ENCODE data around the gene ZNF585A. TPM values are rescaled to one million over a fixed set of nuclear protein-coding genes. Genes with fewer than 3 reads are reported as not detected.

The ZNF585A gene
- total RNA-seq, 3 donors from 2014 or later, result 6.1 to 15.1 (median 15.1) TPM

DNA sequence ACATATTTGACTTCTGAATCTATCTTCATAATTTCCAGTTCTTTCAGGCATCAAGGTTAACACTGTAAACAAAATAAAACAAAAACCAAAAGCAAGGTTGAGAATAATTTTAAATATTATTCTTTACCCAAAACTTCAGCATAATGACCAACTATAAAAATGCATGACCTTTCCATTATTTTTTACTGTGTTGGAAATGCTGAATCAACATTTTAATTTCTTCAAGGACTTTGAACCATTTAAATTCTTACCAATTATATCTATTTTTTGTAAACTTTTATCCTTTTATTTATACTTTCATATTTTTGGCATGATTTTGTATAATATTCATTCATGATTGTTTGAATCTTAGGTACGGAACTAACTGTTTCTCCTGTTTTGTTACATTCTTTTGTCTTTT, 6.9 kb downstream of the ZNF585A start:
- intact Hi-C loops (cut with DNase I; ENCODE audit: low total_unique reads), result no loop called here

DNA sequence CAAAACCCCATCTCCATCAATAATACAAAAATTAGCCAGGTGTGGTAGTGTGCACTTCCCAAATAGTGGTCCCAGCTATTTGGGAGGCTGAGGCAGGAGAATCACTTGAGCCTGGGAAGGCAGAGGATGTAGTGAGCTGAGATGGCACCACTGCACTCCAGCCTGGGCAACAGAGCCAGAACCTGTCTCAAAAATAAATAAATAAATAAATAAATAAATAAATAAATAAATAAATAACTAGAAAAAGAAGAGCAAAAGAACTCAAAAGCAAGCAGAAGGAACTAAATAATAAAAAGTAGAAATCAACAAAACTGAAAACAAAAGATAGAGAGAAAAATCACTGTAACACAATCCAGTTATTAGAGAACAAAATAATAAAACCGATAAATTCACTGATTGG, 12.3 kb downstream of the ZNF585A start:
- peaks cover 79 to 97% of the 10 kb centered on the region in 2 donors for H3K9me3 ChIP-seq
- peaks cover 8% of the 10 kb centered on the region for H3K36me3 ChIP-seq
- H3K27ac ChIP-seq, result no peak overlapping the region
- TF ChIP-seq POLR2AphosphoS5 (IDR thresholded peaks at IDR 0.05), result no peak
- TF ChIP-seq, protein P1, sequence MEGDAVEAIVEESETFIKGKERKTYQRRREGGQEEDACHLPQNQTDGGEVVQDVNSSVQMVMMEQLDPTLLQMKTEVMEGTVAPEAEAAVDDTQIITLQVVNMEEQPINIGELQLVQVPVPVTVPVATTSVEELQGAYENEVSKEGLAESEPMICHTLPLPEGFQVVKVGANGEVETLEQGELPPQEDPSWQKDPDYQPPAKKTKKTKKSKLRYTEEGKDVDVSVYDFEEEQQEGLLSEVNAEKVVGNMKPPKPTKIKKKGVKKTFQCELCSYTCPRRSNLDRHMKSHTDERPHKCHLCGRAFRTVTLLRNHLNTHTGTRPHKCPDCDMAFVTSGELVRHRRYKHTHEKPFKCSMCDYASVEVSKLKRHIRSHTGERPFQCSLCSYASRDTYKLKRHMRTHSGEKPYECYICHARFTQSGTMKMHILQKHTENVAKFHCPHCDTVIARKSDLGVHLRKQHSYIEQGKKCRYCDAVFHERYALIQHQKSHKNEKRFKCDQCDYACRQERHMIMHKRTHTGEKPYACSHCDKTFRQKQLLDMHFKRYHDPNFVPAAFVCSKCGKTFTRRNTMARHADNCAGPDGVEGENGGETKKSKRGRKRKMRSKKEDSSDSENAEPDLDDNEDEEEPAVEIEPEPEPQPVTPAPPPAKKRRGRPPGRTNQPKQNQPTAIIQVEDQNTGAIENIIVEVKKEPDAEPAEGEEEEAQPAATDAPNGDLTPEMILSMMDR (IDR thresholded peaks at IDR 0.05), result no peak
- no peak for TF ChIP-seq POLR2A (IDR thresholded peaks at IDR 0.05)
- H3K27me3 ChIP-seq, result no peaks in the 10 kb centered on the region
- intact Hi-C loops (cut with DNase I; ENCODE audit: low total_unique reads), result no loop called here
- DNase-seq (ENCODE audit: low spot score in 2 of 2), result no peak
- H3K4me3 ChIP-seq, result no peak overlapping the region
- H3K4me1 ChIP-seq, result no peaks in the 10 kb centered on the region

More for the DNA sequence above, 6.9 kb downstream of the ZNF585A start:
- Histone ChIP-seq H3K4me3 (no peak overlapping the region), H3K36me3 (peaks cover 7% of the 10 kb centered on the region), H3K27me3 (no peaks in the 10 kb centered on the region), H3K9me3 (peaks cover 71 to 93% of the 10 kb centered on the region in 2 donors), H3K27ac (no peak overlapping the region), H3K4me1 (no peaks in the 10 kb centered on the region)
- no peak for TF ChIP-seq POLR2A (IDR thresholded peaks at IDR 0.05)
- TF ChIP-seq, protein P1 (IDR thresholded peaks at IDR 0.05), result no peak
- no peak for TF ChIP-seq POLR2AphosphoS5 (IDR thresholded peaks at IDR 0.05)
- no peak for DNase-seq (ENCODE audit: low spot score in 2 of 2)

DNA sequence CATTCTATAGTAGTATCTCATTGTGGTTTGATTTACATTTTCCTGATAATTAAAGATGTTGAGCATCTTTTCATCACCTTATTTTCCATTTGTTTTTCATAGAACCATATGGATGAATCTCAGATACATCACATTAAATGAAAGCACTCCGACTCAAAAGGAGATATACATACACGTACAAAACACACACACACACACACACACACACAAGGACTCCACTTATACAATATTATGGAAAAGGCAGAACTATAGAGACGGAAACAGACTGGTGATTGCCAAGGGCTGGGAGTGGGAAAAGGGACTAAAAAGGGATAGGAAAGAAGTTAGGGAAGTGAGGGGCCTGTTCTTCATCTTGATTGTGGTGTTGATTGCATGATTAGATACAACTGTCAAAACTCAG, 24.3 kb downstream of the ZNF585A start:
- TF ChIP-seq, protein P1 (IDR thresholded peaks at IDR 0.05), result no peak
- TF ChIP-seq POLR2A (IDR thresholded peaks at IDR 0.05) (no peak), POLR2AphosphoS5 (IDR thresholded peaks at IDR 0.05) (no peak)
- Histone ChIP-seq H3K36me3 (no peaks in the 10 kb centered on the region), H3K27ac (no peak overlapping the region), H3K27me3 (no peaks in the 10 kb centered on the region), H3K4me1 (no peaks in the 10 kb centered on the region), H3K9me3 (peaks cover 85 to 96% of the 10 kb centered on the region in 2 donors), H3K4me3 (no peak overlapping the region)
- no peak for DNase-seq (ENCODE audit: low spot score in 2 of 2)
- intact Hi-C loops (cut with DNase I; ENCODE audit: low total_unique reads), result no loop called here

DNA sequence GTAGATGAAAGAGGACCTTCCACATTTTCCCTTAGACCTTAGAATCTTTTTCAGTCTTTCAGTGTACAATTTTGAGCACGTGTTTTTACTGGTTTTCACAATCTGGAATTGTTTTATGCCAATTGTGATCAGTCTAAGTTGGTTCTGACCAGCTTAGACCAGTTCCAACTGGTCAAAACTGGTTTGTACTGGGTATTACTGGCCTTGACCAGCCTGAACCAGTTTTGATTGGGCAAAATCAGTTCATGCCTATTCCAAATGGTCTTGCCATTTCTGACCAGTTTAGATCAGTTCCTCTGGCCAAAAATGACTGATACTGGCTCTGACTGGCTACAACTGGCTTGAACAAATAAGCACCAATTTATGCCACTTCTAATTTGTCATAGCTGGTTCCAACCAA, 36.4 kb downstream of the ZNF585A start:
- Histone ChIP-seq H3K27me3 (no peaks in the 10 kb centered on the region), H3K9me3 (peaks cover 85 to 100% of the 10 kb centered on the region in 2 donors), H3K4me3 (no peak overlapping the region), H3K36me3 (no peaks in the 10 kb centered on the region), H3K27ac (no peak overlapping the region), H3K4me1 (no peaks in the 10 kb centered on the region)
- intact Hi-C loops (cut with DNase I; ENCODE audit: low total_unique reads), result no loop called here
- TF ChIP-seq, protein P1 (IDR thresholded peaks at IDR 0.05), result no peak
- TF ChIP-seq POLR2AphosphoS5 (IDR thresholded peaks at IDR 0.05) (no peak), POLR2A (IDR thresholded peaks at IDR 0.05) (no peak)
- no peak for DNase-seq (ENCODE audit: low spot score in 2 of 2)

DNA sequence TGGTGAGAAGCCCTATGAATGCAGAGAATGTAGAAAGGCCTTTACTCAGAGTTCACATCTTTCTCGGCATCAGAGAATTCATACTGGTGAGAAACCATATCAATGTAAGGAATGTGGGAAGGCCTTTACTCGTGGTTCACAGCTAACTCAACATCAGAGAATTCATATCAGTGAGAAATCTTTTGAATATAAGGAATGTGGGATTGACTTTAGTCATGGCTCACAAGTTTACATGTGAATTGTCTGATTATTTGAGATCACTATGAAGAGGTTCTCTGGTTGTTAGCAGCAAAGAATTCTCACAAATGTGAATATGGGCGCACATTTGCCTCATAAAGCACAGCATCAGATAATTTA, 43.7 kb downstream of the ZNF585A start:
- TF ChIP-seq POLR2A (IDR thresholded peaks at IDR 0.05) (no peak), POLR2AphosphoS5 (IDR thresholded peaks at IDR 0.05) (no peak)
- TF ChIP-seq, protein P1 (IDR thresholded peaks at IDR 0.05), result no peak
- H3K36me3 ChIP-seq, result peaks cover 18% of the 10 kb centered on the region
- H3K9me3 ChIP-seq, result peaks cover 99 to 100% of the 10 kb centered on the region in 2 donors

More for the DNA sequence above, 43.7 kb downstream of the ZNF585A start:
- no peak for DNase-seq (ENCODE audit: low spot score in 2 of 2)
- no peaks in the 10 kb centered on the region for H3K27me3 ChIP-seq
- H3K27ac ChIP-seq, result no peak overlapping the region
- H3K4me1 ChIP-seq, result no peaks in the 10 kb centered on the region
- no peak overlapping the region for H3K4me3 ChIP-seq
- intact Hi-C loops (cut with DNase I; ENCODE audit: low total_unique reads), result no loop called here

Measured in breast epithelium (tissue), 4 donors.